Measurements from ENCODE around the gene TCOF1.

DNA sequence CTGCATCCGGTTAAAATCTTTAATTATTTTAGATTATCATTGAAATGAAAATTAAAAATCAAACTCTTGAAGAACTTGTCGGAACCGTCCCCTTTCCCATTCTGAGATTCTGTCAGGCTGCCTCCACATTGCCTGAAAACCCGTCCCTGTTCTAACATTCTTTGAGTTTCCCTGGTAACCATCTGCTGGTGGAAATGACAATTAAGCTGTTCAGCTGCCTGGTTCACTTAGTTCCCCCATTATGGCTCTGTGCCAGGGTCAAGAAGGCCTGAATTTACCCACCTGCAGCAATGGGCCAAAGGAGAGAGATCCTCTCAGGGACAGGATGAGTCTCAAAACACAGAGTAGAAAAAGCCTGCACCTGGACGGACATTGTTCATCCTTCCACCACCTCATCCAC is 11.8 kb upstream of the TCOF1 start:
- TF ChIP-seq TEAD4 (IDR thresholded peaks at IDR 0.05), result no peak
- no peak for TF ChIP-seq ZBTB7A (IDR thresholded peaks at IDR 0.05; ENCODE audit: low read depth)
- TF ChIP-seq EP300 (IDR thresholded peaks at IDR 0.05; ENCODE audit: borderline replicate concordance), result no peak
- TF ChIP-seq TAF1 (IDR thresholded peaks at IDR 0.05; ENCODE audit: low read depth), result no peak
- TF ChIP-seq EGR1 (IDR thresholded peaks at IDR 0.05), result no peak
- TF ChIP-seq CREB1 (IDR thresholded peaks at IDR 0.05; ENCODE audit: low read depth), result no peak
- TF ChIP-seq FOXM1 (IDR thresholded peaks at IDR 0.05; ENCODE audit: borderline replicate concordance, low read depth), result no peak
- TF ChIP-seq, protein P1, sequence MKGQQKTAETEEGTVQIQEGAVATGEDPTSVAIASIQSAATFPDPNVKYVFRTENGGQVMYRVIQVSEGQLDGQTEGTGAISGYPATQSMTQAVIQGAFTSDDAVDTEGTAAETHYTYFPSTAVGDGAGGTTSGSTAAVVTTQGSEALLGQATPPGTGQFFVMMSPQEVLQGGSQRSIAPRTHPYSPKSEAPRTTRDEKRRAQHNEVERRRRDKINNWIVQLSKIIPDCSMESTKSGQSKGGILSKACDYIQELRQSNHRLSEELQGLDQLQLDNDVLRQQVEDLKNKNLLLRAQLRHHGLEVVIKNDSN (IDR thresholded peaks at IDR 0.05), result no peak
- TF ChIP-seq RAD21 (IDR thresholded peaks at IDR 0.05; ENCODE audit: low read depth), result no peak
- TF ChIP-seq, protein P2, sequence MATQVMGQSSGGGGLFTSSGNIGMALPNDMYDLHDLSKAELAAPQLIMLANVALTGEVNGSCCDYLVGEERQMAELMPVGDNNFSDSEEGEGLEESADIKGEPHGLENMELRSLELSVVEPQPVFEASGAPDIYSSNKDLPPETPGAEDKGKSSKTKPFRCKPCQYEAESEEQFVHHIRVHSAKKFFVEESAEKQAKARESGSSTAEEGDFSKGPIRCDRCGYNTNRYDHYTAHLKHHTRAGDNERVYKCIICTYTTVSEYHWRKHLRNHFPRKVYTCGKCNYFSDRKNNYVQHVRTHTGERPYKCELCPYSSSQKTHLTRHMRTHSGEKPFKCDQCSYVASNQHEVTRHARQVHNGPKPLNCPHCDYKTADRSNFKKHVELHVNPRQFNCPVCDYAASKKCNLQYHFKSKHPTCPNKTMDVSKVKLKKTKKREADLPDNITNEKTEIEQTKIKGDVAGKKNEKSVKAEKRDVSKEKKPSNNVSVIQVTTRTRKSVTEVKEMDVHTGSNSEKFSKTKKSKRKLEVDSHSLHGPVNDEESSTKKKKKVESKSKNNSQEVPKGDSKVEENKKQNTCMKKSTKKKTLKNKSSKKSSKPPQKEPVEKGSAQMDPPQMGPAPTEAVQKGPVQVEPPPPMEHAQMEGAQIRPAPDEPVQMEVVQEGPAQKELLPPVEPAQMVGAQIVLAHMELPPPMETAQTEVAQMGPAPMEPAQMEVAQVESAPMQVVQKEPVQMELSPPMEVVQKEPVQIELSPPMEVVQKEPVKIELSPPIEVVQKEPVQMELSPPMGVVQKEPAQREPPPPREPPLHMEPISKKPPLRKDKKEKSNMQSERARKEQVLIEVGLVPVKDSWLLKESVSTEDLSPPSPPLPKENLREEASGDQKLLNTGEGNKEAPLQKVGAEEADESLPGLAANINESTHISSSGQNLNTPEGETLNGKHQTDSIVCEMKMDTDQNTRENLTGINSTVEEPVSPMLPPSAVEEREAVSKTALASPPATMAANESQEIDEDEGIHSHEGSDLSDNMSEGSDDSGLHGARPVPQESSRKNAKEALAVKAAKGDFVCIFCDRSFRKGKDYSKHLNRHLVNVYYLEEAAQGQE (IDR thresholded peaks at IDR 0.05; ENCODE audit: low read depth), result no peak
- TF ChIP-seq CEBPB (IDR thresholded peaks at IDR 0.05), result no peak
